Measurements from ENCODE around the gene NHLH1.
"Not testable (repeated sequence)": the region's sequence is repeated elsewhere in the genome, so short reads cannot be mapped to it uniquely, and the experiment has no call there.

NHLH1 gene

GRCh38 chr1:160384812-160385211 is 17.9 kb downstream of the NHLH1 start:
- not testable (repeated sequence) for DNase-seq

DNA sequence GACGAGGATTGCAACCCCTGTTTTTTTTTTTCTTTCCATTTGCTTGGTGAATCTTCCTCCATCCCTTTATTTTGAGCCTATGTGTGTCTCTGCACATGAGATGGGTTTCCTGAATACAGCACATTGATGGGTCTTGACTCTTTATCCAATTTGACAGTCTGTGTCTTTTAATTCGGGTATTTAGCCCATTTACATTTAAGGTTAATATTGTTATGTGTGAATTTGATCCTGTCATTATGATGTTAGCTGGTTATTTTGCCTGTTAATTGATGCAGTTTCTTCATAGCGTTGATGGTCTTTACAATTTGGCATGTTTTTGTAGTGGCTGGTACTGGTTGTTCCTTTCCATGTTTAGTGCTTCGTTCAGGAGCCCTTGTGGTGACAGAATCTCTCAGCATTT is 21.5 kb downstream of the NHLH1 start:
- DNase-seq, result not testable (repeated sequence)

- no peak for DNase-seq
These were observed 27.8 kb downstream of the NHLH1 start for GRCh38 chr1:160394673-160395072.

DNA sequence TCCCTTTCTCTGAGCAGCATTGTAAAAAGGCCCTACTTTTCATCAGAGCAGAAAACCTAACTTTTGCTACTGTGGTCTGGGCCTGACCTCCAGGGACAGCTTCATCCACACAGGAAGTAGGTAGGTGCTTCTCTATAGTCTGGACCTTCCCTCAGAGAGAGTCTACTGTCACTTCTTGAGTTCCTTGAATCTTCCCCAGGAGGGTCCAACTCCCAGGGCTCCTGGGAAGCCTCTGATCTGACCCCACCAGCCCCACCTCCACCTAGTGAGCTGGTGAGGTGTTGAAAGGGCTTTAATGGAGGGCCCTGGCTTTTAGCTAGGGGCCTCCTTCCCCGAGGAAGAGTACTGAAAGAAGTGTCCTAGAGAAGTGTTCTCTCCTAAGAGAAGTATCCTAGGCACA is 30.8 kb downstream of the NHLH1 start:
- no peak for DNase-seq

GRCh38 chr1:160398823-160399222 is 32.0 kb downstream of the NHLH1 start:
- no peak for DNase-seq

GRCh38 chr1:160399544-160400222 is 32.8 kb downstream of the NHLH1 start:
- no peak for DNase-seq

GRCh38 chr1:160400223-160400645 is 33.4 kb downstream of the NHLH1 start, which contains the start of gene VANGL2:
VANGL2 (plus strand) TSS chr1:160400564; CDS start chr1:160415838, 15,274 bp downstream.
- DNase-seq, result peak; percentile 75

GRCh38 chr1:160400646-160401486 is 34.0 kb downstream of the NHLH1 start:
- no peak for DNase-seq

DNA sequence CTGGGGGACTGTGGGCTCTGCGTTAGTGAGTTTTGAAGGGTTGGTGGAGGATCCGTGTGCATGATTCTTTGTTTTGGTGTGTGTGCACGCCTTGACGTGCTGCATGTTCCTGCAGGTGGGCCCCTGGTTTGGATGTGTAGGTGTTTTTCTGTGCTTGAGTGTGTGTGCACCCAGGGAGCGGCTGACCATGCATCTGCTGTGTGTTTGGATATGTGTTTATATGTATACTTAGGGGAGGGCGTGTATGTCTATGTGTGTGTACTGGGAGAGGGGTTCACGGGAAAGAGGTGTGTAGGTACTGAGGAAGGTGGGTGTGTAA is 34.6 kb downstream of the NHLH1 start:
- no peak for DNase-seq

- no peak for DNase-seq
These were observed 35.3 kb downstream of the NHLH1 start for GRCh38 chr1:160402001-160402795.

GRCh38 chr1:160403244-160403643 is 36.4 kb downstream of the NHLH1 start:
- no peak for DNase-seq

- no peak for DNase-seq
These were observed 37.2 kb downstream of the NHLH1 start for GRCh38 chr1:160404094-160404493.

DNA sequence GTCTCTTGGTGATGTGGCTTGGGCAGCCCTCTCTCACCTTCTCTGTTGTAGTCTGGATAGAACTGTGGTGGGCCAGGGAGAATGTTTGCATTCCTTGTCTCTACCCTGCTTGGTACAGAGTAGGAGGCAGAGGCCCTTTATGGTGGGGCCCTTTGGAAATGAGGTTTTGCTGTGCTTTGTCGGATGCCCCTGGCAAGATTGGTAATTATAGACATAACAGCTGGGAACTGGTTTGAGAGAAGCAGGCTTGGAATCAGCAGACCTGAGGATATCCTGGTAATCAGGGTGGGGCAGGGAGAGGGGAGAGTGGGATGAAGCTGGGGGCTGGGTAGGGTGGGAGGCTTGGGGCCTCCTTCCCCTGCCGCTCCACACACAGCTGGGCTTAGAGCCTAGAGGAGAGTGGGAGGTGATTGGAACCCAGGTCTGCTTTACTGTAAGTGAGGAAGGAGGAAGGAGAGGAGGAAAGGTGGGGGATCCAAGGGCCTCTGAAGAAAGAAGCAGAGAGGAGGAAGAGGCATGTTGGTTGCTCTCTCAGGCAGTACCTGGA is 38.5 kb downstream of the NHLH1 start:
- no peak for DNase-seq

DNA sequence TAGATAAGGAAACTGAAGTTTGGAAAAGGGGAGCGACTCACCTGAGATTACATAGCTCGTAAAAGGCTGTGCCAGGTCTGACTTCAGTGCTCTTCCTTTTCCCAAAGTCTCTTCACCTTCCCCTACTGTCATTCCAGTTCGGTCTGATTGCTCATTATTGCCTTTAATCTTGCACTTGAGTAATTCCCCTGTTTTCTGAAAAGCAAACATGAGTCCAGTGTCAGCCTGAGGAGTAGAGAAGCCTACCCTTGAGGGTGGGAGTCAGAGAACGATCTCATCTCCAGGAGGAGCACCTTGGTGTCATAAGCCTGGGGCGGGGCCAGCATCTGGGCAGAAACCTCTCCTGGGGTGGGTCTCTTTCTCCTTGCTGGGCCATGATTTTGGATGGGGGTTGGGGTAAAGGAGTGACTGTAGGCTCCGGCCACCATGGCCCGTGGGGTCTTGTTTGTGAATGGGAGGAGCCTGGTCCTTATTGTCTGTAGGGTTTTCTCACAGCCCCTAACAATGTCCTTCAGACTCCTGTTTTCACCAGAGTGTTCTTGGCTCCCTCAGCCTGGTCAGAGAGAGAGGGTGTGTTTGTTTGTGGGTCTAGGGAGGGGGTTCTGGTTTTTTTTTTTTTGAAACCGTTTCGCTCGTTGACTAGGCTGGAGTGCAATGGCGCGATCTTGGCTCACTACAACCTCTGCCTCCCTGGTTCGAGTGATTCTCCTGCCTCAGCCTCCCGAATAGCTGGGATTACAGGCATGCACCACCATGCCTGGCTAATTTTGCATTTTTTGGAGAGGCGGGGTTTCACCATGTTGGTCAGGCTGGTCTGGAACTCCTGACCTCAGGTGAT is 39.5 kb downstream of the NHLH1 start:
- no peak for DNase-seq

GRCh38 chr1:160407839-160408801 is 41.2 kb downstream of the NHLH1 start:
- DNase-seq, result peak; percentile 46

GRCh38 chr1:160408864-160409263 is 42.0 kb downstream of the NHLH1 start:
- no peak for DNase-seq

DNA sequence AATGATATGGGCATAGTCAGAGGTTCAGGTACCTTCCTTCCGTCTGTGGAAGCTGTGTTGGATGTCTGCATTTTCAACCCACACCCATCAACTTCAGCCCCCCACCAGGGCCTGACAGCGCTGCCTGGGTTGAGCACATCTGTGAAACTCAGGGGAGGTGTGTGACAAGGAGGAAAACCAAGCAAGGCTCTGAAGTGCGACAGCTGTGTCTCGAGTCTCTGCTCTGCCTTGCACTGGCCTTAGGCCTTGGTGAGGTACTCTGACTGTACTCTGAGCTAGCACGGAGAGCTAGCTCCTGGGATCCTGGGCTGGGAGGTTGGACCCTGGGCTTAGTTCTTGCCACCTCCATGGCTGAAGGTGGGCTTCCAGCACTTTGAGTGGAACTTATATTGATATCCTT is 42.6 kb downstream of the NHLH1 start:
- no peak for DNase-seq

DNA sequence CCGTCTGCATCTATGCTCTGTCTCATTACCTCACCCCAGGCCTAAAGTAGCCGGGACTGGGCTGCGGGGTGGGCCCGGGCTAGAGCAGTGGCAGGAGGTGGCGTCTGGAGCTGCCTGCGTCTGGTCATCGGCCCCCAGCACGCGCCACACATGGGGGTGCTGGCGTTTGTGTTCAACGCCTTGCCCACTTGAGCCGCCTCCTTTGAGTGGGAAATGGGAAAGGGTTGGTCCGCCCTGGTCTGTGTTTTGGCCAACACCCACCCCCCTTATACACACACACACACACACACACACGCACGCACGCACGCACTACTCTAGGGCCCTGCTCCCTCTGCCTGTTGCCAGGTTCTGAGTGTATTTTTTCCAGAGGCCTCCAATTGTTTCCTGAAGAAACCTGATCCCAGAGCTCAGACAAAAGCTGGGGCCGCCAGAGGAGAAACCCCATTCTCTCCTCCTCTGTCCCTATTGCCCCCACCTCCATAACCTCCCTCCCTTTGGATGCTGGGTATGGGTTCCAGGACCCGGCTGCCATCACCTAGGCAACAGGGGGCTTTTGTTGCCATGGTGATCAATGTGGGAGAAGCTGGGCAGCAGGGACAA is 43.6 kb downstream of the NHLH1 start:
- peak; percentile 34 for DNase-seq

DNA sequence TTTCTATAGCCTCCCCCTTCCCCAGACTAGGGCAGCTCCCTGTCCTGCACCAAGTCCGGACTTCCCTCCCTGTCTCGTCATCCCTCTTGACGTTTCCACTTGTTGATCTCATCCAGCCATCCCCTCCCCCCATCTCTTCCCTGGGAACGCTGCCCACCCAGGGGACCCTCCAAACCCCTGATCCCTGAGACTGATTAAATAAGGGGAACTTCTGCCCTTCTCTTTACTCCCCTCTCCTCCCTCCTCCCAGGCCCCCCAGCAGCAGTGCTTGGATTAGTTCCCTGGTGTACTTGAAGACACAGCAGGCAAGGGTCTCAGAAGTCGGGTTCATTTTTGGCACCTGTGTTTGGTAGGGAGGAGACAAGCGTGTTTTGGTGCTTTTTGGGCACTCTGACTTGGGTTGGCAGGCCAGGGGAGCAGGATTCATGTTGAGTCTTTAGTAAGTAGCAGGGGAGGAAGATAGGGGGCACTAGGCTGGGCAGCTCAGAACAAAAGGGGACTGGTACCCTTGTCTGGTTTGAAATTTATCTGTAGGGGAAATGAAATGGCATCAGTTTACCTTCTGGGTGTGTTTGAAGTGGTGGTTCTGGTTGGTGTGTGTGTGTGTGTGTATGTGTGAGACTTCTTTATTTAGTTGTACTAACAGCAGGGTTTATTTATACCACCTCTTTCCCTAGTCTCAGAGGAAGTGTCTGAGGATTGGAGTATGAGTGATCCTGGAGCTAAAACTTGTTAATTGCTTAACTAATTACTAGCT is 44.6 kb downstream of the NHLH1 start:
- no peak for DNase-seq

GRCh38 chr1:160412028-160412362 is 45.1 kb downstream of the NHLH1 start:
- no peak for DNase-seq

Measured in fibroblast of skin of back (primary cell).